HG02973 (cell line): Measurements from ENCODE around the gene PHLDA2.
A peak's percentile ranks its signal among the peaks of the same experiment; 100 is the strongest.
"Not testable (repeated sequence)": the region's sequence is repeated elsewhere in the genome, so short reads cannot be mapped to it uniquely, and the experiment has no call there.

Experiments used
- ATAC-seq: cut with Tn5 transposase; IDR thresholded peaks from one replicate; pipeline ENCODE4 v1.9.1; 2021; ENCODE audit warnings: moderate library complexity; ENCODE audit not compliant: unreplicated experiment

PHLDA2 gene

GRCh38 chr11:2915473-2915872 lies 13.7 kb downstream of the PHLDA2 start:
- no peak for ATAC-seq

DNA sequence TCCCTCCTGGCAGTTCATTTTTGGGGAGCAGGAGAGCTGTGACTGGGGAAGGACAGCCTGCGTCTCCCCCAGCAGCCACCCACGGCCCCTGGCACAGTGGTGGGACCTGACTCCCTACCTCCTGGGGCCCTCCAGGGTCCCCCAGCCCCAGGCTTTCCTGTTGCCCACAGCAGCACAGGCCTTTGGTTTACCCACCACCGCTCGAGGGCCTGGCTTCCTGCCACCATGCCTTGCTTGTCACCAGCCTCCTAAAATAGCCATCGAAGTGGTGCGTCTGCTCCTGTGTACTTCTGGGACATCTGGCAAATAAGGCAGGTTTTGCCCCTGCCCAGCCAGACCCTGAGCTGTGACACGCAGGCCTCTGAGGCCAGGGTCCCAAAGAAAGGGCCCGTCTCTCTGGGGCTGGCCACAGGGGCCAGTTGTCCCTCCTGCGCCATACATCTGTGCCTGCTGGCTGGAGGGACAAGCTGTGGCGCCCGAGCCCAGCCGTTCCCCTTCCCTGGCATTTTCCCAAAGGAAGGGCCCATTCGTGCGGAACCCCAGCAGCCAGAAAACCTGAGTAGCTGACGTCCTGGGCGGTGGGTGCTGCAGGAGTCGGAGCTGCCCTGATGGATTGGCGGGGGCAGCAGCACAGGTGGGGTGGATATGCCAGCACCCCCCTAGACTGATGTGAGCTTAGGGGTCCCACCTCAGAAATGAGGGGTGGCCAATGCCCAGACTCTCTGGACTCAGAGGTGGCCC lies 14.6 kb downstream of the PHLDA2 start:
- ATAC-seq: no peak

- no peak for ATAC-seq
These were observed 15.4 kb downstream of the PHLDA2 start for GRCh38 chr11:2913776-2914175.

DNA sequence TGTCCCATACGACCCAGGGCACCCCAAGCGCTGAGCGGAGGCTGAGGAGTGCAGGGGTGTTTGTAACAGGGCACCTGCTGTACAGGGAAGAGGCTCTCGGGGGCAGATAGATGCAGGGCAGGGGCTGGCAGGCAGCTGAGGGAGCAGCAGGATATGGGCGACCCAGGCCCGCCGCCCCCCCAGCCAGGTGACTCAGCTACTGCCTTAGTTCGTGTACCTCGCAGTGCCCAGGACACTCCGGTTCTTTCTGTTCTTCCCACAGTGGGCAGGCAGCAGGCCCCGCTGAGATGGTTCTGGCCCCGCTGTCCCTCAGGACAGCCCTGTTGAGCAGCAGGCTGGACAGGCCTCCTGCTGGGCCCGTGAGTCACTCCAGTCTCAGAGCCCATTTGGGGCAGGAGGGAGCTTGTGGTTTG lies 16.2 kb downstream of the PHLDA2 start:
- ATAC-seq: no peak

GRCh38 chr11:2912498-2912897 lies 16.7 kb downstream of the PHLDA2 start:
- no peak for ATAC-seq

- no peak for ATAC-seq
These were observed 17.3 kb downstream of the PHLDA2 start for GRCh38 chr11:2911785-2912391.

- no peak for ATAC-seq
These were observed 18.0 kb downstream of the PHLDA2 start for GRCh38 chr11:2911088-2911784.

- ATAC-seq: no peak
These were observed 18.7 kb downstream of the PHLDA2 start for GRCh38 chr11:2910401-2910955.

DNA sequence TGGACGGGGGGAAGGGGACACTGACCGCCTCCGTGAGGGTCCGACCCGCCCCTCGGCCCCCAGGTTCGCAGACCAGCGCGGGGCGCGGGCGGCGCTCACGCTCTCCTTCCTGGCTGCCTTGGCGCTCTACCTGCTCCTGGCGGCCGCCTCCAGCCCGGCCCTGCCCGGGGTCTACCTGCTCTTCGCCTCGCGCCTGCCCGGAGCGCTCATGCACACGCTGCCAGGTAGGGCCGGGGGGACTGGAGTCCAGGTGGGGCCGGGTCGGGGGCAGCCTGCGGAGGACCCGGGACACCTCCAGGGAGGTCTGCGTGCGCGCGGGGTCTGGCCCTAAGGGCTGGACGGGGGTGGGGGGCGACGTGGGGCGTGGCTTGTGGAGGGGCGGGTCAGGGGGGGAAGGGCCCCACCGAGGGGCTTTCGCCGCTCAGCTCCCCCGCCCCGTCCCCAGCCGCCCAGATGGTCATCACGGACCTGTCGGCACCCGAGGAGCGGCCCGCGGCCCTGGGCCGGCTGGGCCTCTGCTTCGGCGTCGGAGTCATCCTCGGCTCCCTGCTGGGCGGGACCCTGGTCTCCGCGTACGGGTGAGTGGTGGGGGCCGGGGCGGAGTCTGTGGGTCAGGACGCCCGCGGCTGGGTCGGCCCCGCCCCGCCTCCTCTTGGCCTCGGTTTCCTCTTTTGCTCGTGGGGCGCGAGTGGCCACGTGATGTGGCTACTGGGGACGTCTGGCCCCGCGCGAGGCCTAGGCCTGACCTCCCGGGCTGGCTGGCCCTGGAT lies 19.9 kb downstream of the PHLDA2 start:
- no peak for ATAC-seq

- ATAC-seq: no peak
These were observed 21.1 kb downstream of the PHLDA2 start for GRCh38 chr11:2908130-2908529.

- not testable (repeated sequence) for ATAC-seq
These were observed 23.9 kb downstream of the PHLDA2 start for GRCh38 chr11:2905299-2905698.

DNA sequence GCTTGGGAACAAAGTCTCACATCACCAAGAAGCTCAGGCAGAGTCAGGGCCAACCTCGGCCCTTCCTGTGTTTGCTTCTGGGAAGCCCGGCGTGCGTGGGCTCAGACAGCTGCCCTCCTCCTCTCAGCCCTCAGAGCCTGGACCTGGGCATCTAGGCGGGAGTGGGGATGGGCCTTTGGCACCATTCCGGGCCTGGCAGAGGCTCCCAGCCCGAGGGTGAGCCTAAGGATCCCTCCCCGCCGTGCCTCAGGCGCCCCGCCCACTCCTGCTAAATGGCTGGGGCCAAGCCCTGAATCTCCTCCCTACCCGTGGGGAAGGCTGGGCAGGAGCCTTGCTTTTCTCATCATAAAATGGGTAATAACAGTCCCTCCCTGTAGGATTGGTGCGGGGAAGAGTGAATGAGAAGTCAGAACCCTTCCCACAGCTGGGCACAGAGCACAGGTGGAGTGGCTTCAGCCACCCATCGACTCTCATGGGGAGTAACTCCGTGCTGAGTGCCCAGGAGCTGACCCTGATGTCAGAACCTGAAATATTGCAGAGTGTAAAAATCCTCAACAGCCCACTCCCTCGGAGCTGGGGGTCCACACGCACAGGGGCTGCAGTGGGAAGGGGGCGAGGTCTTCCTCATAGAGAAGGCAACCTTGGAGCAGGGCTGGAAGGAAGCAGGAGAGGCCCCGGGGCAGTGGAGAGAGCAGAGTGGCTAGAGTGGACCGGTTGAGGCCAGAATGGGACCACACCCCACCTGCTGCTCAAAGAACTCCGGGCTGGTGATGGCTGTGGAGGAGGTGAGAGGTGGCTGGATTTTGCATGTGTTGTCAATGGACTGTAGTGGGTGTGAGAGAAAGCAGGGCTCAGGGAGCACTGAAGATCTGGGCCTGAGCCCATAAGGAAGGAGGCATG lies 24.8 kb downstream of the PHLDA2 start:
- no peak for ATAC-seq

- no peak for ATAC-seq
These were observed 25.6 kb downstream of the PHLDA2 start for GRCh38 chr11:2903672-2904011.

DNA sequence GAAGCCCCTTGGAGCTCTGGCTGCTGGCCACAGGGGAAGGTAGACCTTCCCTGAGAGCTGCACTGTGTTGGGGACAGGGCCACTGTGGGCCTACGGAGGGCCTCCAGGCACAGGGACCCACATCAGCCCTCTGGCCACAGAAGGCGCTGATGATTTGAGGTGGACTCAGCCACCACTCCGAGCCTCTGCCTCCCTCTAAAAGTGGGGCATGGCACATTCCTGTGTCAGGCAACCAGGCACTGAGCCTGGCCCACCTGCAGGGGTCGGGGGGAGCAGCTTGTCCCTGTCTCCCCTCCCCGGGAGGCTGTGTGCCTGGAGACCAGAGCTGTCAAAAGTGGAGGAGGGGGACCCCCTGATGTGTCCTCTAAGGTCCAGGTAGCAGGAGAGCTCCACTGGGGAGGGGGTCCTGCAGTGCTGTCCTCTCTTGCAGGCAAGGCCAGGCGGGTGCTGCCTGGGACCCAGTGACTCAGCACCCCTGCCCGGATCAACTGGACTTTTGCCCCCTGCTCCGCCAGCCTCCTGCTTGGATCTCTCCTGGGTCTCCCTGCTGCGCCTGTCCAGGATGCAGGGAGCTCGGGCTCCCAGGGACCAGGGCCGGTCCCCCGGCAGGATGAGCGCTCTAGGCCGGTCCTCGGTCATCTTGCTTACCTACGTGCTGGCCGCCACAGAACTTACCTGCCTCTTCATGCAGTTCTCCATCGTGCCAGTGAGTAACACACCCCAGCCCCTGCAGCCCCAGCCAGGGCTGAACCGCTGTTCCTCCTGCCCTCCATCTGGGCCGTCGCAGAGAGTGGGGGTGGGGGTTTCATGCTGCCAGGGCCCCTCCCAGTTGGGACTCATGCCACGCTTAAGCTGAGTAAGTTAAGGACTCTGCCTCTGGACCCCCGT lies 26.2 kb downstream of the PHLDA2 start:
- peak; percentile 7 for ATAC-seq

DNA sequence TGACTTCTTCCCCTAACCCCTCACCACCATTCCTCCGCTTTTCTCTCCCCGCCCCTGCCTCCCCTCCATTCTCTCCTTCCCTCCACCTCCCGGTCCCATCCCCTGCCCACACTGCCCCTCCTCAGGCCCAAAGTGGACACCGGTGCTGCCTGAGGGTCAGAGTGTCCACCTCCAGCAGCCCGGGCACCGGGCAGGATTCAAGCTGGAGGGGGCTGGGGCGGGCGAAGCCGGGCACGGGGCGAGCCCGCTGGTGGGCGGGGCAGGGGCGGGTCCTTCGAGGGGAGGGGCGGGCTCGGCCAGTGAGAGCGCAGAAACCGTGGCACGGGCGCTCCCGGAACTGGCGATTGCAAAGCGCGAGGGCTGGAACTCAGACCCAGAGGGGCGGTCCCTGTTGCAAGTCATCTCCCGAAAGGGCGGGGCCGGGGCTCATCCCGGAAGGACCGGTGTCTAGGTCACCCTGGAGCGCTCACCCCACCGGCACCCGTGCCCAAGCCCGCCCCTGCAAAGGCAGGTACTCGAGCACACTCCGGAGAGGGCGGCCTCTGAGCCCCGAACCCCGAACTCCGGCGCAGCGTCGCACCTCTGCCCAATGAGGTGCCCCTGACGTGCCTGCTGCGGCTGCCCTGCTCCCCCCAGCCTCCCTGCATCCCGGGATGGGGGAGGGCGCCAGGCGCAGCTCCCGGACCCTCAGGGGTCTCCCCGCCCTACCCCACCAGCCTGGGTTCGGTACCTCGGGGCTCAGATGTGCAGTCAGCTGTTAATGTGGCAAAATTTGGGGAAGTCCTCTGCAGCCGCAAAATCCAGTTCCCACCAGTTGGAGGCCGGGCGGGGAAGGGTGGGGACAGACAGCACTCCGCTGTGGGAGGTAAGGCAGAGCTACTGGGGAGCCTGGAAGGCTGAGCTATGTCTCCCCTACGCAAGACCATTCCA lies 27.1 kb downstream of the PHLDA2 start:
- ATAC-seq: peak; percentile 84

GRCh38 chr11:2901196-2901796 lies 27.9 kb downstream of the PHLDA2 start:
- no peak for ATAC-seq

- no peak for ATAC-seq
These were observed 30.0 kb downstream of the PHLDA2 start for GRCh38 chr11:2899080-2899783.
